ENCODE measurements around the gene ST6GALNAC3. TPM values are rescaled to one million over a fixed set of nuclear protein-coding genes. Genes with fewer than 3 reads are reported as not detected.
A peak's percentile ranks its signal among the peaks of the same experiment; 100 is the strongest.

The ST6GALNAC3 gene
- total and polyA plus RNA-seq, 2 donors from 2014 or later: 8.8 to 15.8 TPM

DNA sequence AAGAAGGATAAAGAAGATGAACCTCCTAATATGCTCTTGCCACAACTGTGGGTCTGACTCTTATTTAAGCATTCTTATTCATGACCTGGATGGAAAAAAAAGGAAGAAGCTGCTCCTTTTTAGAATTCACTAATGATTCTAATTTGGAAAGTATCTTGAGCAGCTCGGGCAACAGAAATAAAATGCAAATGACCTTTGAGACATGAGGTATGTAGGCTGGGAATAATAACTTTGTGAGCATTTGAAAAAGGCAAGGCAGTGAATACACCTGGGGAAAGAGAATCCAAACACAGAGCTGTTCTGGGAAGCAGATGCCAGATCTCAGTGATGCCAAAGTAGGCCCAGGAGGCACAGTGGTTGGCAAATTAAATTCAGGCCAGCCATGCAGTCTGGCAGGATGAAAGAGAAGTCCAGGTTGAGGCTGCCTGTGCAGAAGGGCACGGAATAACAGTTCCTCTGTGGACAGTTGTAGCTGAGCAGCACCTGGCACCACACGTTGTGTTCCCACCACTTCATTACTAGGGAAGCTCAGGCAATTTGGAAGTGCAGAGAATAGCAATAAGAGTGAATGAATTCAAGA lies 471.9 kb downstream of the ST6GALNAC3 start:
- H3K9me3 ChIP-seq (ENCODE audit: control insufficient read depth in 2 of 3, insufficient read depth in 1 of 3, low read length in 3 of 3): no peaks in the 10 kb centered on the region
- no peak for FAIRE-seq
- TF ChIP-seq, protein P1, sequence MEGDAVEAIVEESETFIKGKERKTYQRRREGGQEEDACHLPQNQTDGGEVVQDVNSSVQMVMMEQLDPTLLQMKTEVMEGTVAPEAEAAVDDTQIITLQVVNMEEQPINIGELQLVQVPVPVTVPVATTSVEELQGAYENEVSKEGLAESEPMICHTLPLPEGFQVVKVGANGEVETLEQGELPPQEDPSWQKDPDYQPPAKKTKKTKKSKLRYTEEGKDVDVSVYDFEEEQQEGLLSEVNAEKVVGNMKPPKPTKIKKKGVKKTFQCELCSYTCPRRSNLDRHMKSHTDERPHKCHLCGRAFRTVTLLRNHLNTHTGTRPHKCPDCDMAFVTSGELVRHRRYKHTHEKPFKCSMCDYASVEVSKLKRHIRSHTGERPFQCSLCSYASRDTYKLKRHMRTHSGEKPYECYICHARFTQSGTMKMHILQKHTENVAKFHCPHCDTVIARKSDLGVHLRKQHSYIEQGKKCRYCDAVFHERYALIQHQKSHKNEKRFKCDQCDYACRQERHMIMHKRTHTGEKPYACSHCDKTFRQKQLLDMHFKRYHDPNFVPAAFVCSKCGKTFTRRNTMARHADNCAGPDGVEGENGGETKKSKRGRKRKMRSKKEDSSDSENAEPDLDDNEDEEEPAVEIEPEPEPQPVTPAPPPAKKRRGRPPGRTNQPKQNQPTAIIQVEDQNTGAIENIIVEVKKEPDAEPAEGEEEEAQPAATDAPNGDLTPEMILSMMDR (IDR thresholded peaks at IDR 0.05; ENCODE audit: borderline replicate concordance, extremely low read depth, insufficient read depth): no peak
- H3K9ac ChIP-seq (ENCODE audit: low read length in 3 of 3): no peak overlapping the region
- intact Hi-C loops (cut with DNase I): no loop called here
- H3K4me1 ChIP-seq (ENCODE audit: control insufficient read depth in 2 of 3, insufficient read depth in 2 of 3, low read depth in 1 of 3, low read length in 3 of 3): no peaks in the 10 kb centered on the region
- H3K27me3 ChIP-seq (ENCODE audit: control insufficient read depth, insufficient read depth, low read length): no peaks in the 10 kb centered on the region
- no peak for DNase-seq
- no peak overlapping the region for H3K4me3 ChIP-seq (ENCODE audit: low read length in 3 of 3)
- no peak overlapping the region for H3K27ac ChIP-seq (ENCODE audit: low read depth in 2 of 2, low read length in 2 of 2)
- no peaks in the 10 kb centered on the region for H3K36me3 ChIP-seq (ENCODE audit: control insufficient read depth in 2 of 3, insufficient read depth in 3 of 3, low read length in 3 of 3)

DNA sequence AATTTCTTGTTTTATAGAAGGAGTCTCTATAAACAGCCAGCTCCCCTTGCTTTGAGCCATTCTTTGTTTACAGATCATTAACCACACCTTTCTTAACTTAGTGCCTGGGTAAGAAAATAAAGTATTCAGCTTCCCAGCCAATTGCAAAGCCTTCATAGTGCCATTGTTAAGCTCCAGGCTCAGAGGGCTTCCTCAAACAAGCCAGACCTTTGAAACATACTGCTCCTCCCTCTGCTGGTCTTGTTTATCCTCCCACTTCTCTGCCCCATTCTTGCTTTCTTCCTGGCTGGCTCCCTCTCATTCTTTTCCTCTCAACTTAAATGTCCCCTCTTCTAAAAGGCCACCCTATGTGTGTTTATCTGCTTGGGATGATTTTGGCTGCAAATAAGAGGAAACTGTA lies 473.4 kb downstream of the ST6GALNAC3 start:
- no peaks in the 10 kb centered on the region for H3K9me3 ChIP-seq (ENCODE audit: control insufficient read depth in 2 of 3, insufficient read depth in 1 of 3, low read length in 3 of 3)
- no peaks in the 10 kb centered on the region for H3K36me3 ChIP-seq (ENCODE audit: control insufficient read depth in 2 of 3, insufficient read depth in 3 of 3, low read length in 3 of 3)
- H3K4me3 ChIP-seq (ENCODE audit: low read length in 3 of 3): no peak overlapping the region
- no peaks in the 10 kb centered on the region for H3K27me3 ChIP-seq (ENCODE audit: control insufficient read depth, insufficient read depth, low read length)
- TF ChIP-seq, protein P1 (IDR thresholded peaks at IDR 0.05; ENCODE audit: borderline replicate concordance, extremely low read depth, insufficient read depth): no peak
- H3K27ac ChIP-seq (ENCODE audit: low read depth in 2 of 2, low read length in 2 of 2): no peak overlapping the region
- H3K9ac ChIP-seq (ENCODE audit: low read length in 3 of 3): no peak overlapping the region
- H3K4me1 ChIP-seq (ENCODE audit: control insufficient read depth in 2 of 3, insufficient read depth in 2 of 3, low read depth in 1 of 3, low read length in 3 of 3): no peaks in the 10 kb centered on the region
- DNase-seq (peak in 2 of 5 donors; percentile 27 to 33), FAIRE-seq (no peak)
- intact Hi-C loops (cut with DNase I): no loop called here

DNA sequence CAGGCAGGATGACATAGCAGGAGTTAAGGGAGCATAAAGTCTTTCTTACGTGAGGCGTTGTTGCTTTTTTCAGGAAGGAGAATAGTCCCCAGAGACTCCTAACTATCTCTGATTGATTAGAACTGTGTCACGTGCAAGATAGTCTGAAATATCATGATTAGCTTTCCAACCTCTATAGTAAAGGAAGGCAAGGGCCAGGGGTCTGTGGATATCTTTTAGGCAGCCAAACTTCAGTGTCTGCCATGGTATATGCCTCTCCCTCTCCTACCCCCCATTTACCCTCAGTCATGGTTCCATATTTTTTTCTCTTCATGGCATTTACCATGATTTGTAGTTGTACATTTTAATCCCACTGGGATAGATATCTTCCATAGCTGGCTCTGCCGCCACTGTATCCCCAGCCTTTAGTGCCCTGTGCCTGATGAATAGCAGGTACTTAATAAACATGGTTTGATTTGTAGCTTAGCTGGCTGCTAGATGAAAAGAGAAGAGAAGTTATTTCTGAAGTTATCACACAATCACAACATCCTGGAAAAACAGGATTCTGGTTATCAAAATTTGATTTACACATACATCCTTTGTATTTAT lies 474.1 kb downstream of the ST6GALNAC3 start:
- no peak overlapping the region for H3K9ac ChIP-seq (ENCODE audit: low read length in 3 of 3)
- H3K4me1 ChIP-seq (ENCODE audit: control insufficient read depth in 2 of 3, insufficient read depth in 2 of 3, low read depth in 1 of 3, low read length in 3 of 3): no peaks in the 10 kb centered on the region
- TF ChIP-seq, protein P1 (IDR thresholded peaks at IDR 0.05; ENCODE audit: borderline replicate concordance, extremely low read depth, insufficient read depth): no peak
- H3K4me3 ChIP-seq (ENCODE audit: low read length in 3 of 3): no peak overlapping the region
- FAIRE-seq (no peak), DNase-seq (no peak)
- no peaks in the 10 kb centered on the region for H3K9me3 ChIP-seq (ENCODE audit: control insufficient read depth in 2 of 3, insufficient read depth in 1 of 3, low read length in 3 of 3)
- H3K27ac ChIP-seq (ENCODE audit: low read depth in 2 of 2, low read length in 2 of 2): no peak overlapping the region
- intact Hi-C loops (cut with DNase I): no loop called here
- H3K27me3 ChIP-seq (ENCODE audit: control insufficient read depth, insufficient read depth, low read length): no peaks in the 10 kb centered on the region
- H3K36me3 ChIP-seq (ENCODE audit: control insufficient read depth in 2 of 3, insufficient read depth in 3 of 3, low read length in 3 of 3): no peaks in the 10 kb centered on the region

Data from kidney (tissue), 14 donors.